Osteocyte (in vitro differentiated cells): ENCODE measurements around the gene EGR1. TPM values are rescaled to one million over a fixed set of nuclear protein-coding genes. Genes with fewer than 3 reads are reported as not detected.

Experiments
- DNase-seq: peaks from one replicate; pipeline ENCODE4 v3.0.0; 2021; ENCODE audit warnings: mixed read lengths; ENCODE audit not compliant: unreplicated experiment; ENCODE audit errors: extremely low spot score
- H3K27ac Mint-ChIP-seq: one replicate; pipeline ENCODE4 v1.8.0; 2021; ENCODE audit warnings: mild to moderate bottlenecking, mixed read lengths; ENCODE audit not compliant: unreplicated experiment
- H3K27me3 Mint-ChIP-seq: one replicate; pipeline ENCODE4 v1.8.0; 2021; ENCODE audit warnings: mixed read lengths; ENCODE audit not compliant: unreplicated experiment
- H3K36me3 Mint-ChIP-seq: one replicate; pipeline ENCODE4 v1.8.0; 2021; ENCODE audit warnings: mixed read lengths; ENCODE audit not compliant: unreplicated experiment
- H3K4me1 Mint-ChIP-seq: one replicate; pipeline ENCODE4 v1.8.0; 2021; ENCODE audit warnings: mixed read lengths; ENCODE audit not compliant: unreplicated experiment
- H3K4me3 Mint-ChIP-seq: one replicate; pipeline ENCODE4 v1.8.0; 2021; ENCODE audit warnings: mild to moderate bottlenecking, moderate library complexity, mixed read lengths; ENCODE audit not compliant: unreplicated experiment
- H3K9me3 Mint-ChIP-seq: one replicate; pipeline ENCODE4 v1.8.0; 2021; ENCODE audit warnings: mixed read lengths; ENCODE audit not compliant: unreplicated experiment
- CTCF ChIP-seq: fragments of 200-600 bp; sonication (generic); IDR thresholded peaks from 2 replicates; pipeline ENCODE4 v1.5.0; 2021; ENCODE audit warnings: antibody characterized with exemption, mild to moderate bottlenecking, moderate library complexity
- long read RNA-seq: library from polyadenylated mRNA; unstranded; transcript quantifications from one replicate; pipeline ENCODE4 v2.0.0, GENCODE V29; 2021
- total RNA-seq: library from RNA; stranded (reverse); gene quantifications from 2 replicates; pipeline ENCODE4 v1.2.1, GENCODE V29; 2021

Gene EGR1
- total RNA-seq, result 219 and 415 TPM in 2 replicates
- long read RNA-seq, partial matches to known transcripts, result 14 of 14 reads
- long read RNA-seq, other reads (novel, unspliced or antisense), result 0 of 14 reads

GRCh38 chr5:138465261-138466124, at the start of gene EGR1:
EGR1 (plus strand) TSS chr5:138465479; CDS start chr5:138465762, 283 bp downstream.
- Mint-ChIP-seq H3K27me3 (no peaks in the 10 kb centered on the region), H3K9me3 (no peaks in the 10 kb centered on the region), H3K4me1 (peaks cover 33% of the 10 kb centered on the region), H3K36me3 (peaks cover 25% of the 10 kb centered on the region), H3K27ac (peak within 1 kb of the TSS; percentile 92), H3K4me3 (peak within 1 kb of the TSS; percentile 83)
- peak; percentile 99 for DNase-seq
- no peak for TF ChIP-seq CTCF

- Mint-ChIP-seq H3K27ac (no peak overlapping the region), H3K4me3 (no peak overlapping the region), H3K4me1 (no peaks in the 10 kb centered on the region), H3K9me3 (no peaks in the 10 kb centered on the region), H3K27me3 (no peaks in the 10 kb centered on the region), H3K36me3 (peaks cover 45% of the 10 kb centered on the region)
- DNase-seq, result no peak
- TF ChIP-seq CTCF, result no peak
These were observed 46.8 kb upstream of the EGR1 start for GRCh38 chr5:138418444-138418843.

- no peaks in the 10 kb centered on the region for H3K27me3 Mint-ChIP-seq
- no peaks in the 10 kb centered on the region for H3K4me1 Mint-ChIP-seq
- no peak for TF ChIP-seq CTCF
- peaks cover 58% of the 10 kb centered on the region for H3K36me3 Mint-ChIP-seq
- no peak overlapping the region for H3K27ac Mint-ChIP-seq
- DNase-seq, result no peak
- no peak overlapping the region for H3K4me3 Mint-ChIP-seq
- no peaks in the 10 kb centered on the region for H3K9me3 Mint-ChIP-seq
These were observed 40.2 kb upstream of the EGR1 start for GRCh38 chr5:138425079-138425478.

- H3K27me3 Mint-ChIP-seq, result no peaks in the 10 kb centered on the region
- H3K9me3 Mint-ChIP-seq, result no peaks in the 10 kb centered on the region
- no peak overlapping the region for H3K4me3 Mint-ChIP-seq
- H3K4me1 Mint-ChIP-seq, result peaks cover 20% of the 10 kb centered on the region
- H3K27ac Mint-ChIP-seq, result no peak overlapping the region
- DNase-seq, result no peak
- H3K36me3 Mint-ChIP-seq, result peaks cover 25% of the 10 kb centered on the region
- no peak for TF ChIP-seq CTCF
These were observed 29.3 kb upstream of the EGR1 start for GRCh38 chr5:138435943-138436342.

GRCh38 chr5:138438003-138438723, 27.1 kb upstream of the EGR1 start:
- peaks cover 20% of the 10 kb centered on the region for H3K4me1 Mint-ChIP-seq
- peaks cover 13% of the 10 kb centered on the region for H3K36me3 Mint-ChIP-seq
- DNase-seq, result no peak
- H3K4me3 Mint-ChIP-seq, result peak overlapping the region; percentile 76
- no peaks in the 10 kb centered on the region for H3K27me3 Mint-ChIP-seq
- peak overlapping the region; percentile 75 for H3K27ac Mint-ChIP-seq
- TF ChIP-seq CTCF, result no peak
- no peaks in the 10 kb centered on the region for H3K9me3 Mint-ChIP-seq
